Endothelial cell of umbilical vein (primary cell): ENCODE data around the gene HSD17B14. TPM values are rescaled to one million over a fixed set of nuclear protein-coding genes. Genes with fewer than 3 reads are reported as not detected.

Experiments used
- BruUV-seq: library from RNA; stranded (reverse); fragments of 400-500 nt; replicated peaks from 2 replicates; lab custom pipeline; 2021; lab: Mats Ljungman, UMichigan
- CTCF ChIA-PET: fragments of 300-600, 350-600 bp; sonication (Branson Sonifier 250); formaldehyde crosslinking; loops from one replicate; lab custom pipeline; 2021; ENCODE audit warnings: antibody characterized with exemption, inconsistent platforms; lab: Charles Lee
- POLR2A ChIA-PET: fragments of 300-600, 350-600 bp; sonication (Branson Sonifier 250); formaldehyde crosslinking; loops from one replicate; lab custom pipeline; 2021; ENCODE audit warnings: antibody characterized with exemption, inconsistent platforms; lab: Charles Lee
- DNase-seq: peaks from one replicate; pipeline ENCODE4 v3.0.0-alpha.2; 2011; ENCODE audit warnings: low read depth, low spot score
- FAIRE-seq: peaks from 2 replicates; lab custom pipeline; 2011; peaks lifted over from hg19 to GRCh38; lab: Jason Lieb, UNC
- H2AFZ ChIP-seq: 2 replicates; pipeline ENCODE4 v1.6.0; 2012; ENCODE audit warnings: low read depth, low read length, control low read depth, inconsistent platforms
- H3K27ac ChIP-seq: 2 replicates; pipeline ENCODE4 v1.5.1; 2011; ENCODE audit warnings: low read depth, mild to moderate bottlenecking, control low read depth, low read length, moderate library complexity; ENCODE audit not compliant: insufficient read depth
- H3K27me3 ChIP-seq, 2 experiments: 2 replicates each; pipeline versions ENCODE4 v1.6.0 to v1.6.1; 2011; ENCODE audit warnings: low read length in 2 of 2, mixed read lengths in 1 of 2; ENCODE audit not compliant: control insufficient read depth in 2 of 2, insufficient read depth in 2 of 2
- H3K36me3 ChIP-seq, 2 experiments: 2 replicates in 1 of 2; 3 replicates in 1 of 2; pipeline ENCODE4 v1.5.1; 2011; ENCODE audit warnings: low read length in 2 of 2, mild to moderate bottlenecking in 1 of 2, moderate library complexity in 1 of 2; ENCODE audit not compliant: control insufficient read depth in 2 of 2, insufficient read depth in 2 of 2; ENCODE audit errors: extremely low read depth in 1 of 2
- H3K4me1 ChIP-seq: 3 replicates; pipeline ENCODE4 v1.5.1; 2011; ENCODE audit warnings: mild to moderate bottlenecking, low read length; ENCODE audit not compliant: control insufficient read depth, insufficient read depth; ENCODE audit errors: extremely low read depth
- H3K4me2 ChIP-seq: 2 replicates; pipeline ENCODE4 v1.6.1; 2011; ENCODE audit warnings: low read length, control low read depth, mixed read lengths; ENCODE audit not compliant: insufficient read depth
- H3K4me3 ChIP-seq, 3 experiments: fragments of 200-600 bp in 1 of 3; sonication (generic), shearing (Covaris generic) in 1 of 3; replicated peaks in 1 of 3; 2 replicates each; pipeline ENCODE4 v1.5.1; 2011 to 2016; ENCODE audit warnings: control low read depth in 3 of 3, low read length in 3 of 3, mild to moderate bottlenecking in 2 of 3, inconsistent platforms in 1 of 3, low read depth in 1 of 3, moderate library complexity in 1 of 3; ENCODE audit not compliant: insufficient read depth in 1 of 3
- H3K79me2 ChIP-seq: 2 replicates; pipeline ENCODE4 v1.6.0; 2012; ENCODE audit warnings: low read length, inconsistent platforms; ENCODE audit not compliant: control insufficient read depth, insufficient read depth
- H3K9ac ChIP-seq: replicated peaks from 2 replicates; pipeline ENCODE3; 2011; ENCODE audit warnings: low read length, control low read depth; ENCODE audit not compliant: insufficient read depth; ENCODE audit errors: extremely low read depth
- H3K9me1 ChIP-seq: replicated peaks from 3 replicates; pipeline ENCODE4 v1.6.0; 2011; ENCODE audit warnings: mild to moderate bottlenecking, low read length; ENCODE audit not compliant: control insufficient read depth, insufficient read depth; ENCODE audit errors: extremely low read depth
- H3K9me3 ChIP-seq: replicated peaks from 2 replicates; pipeline ENCODE4 v1.5.1; 2012; ENCODE audit warnings: low read length, inconsistent platforms; ENCODE audit not compliant: control insufficient read depth, insufficient read depth
- H4K20me1 ChIP-seq: replicated peaks from 2 replicates; pipeline ENCODE3; 2011; ENCODE audit warnings: mild to moderate bottlenecking, low read length; ENCODE audit not compliant: control insufficient read depth, insufficient read depth; ENCODE audit errors: extremely low read depth
- CTCF ChIP-seq, 2 donors: IDR thresholded peaks; 1 replicate in 1 of 2; 2 replicates in 1 of 2; pipeline ENCODE4 v1.5.1; 2011; ENCODE audit warnings: low read length in 2 of 2, mild to moderate bottlenecking in 2 of 2, moderate library complexity in 2 of 2, control low read depth in 1 of 2, inconsistent platforms in 1 of 2, low read depth in 1 of 2; ENCODE audit not compliant: insufficient read depth in 1 of 2; ENCODE audit errors: extremely low read depth in 1 of 2
- EZH2 ChIP-seq: IDR thresholded peaks from 2 replicates; pipeline ENCODE4 v1.6.1; 2012; ENCODE audit warnings: borderline replicate concordance, low read depth, mild to moderate bottlenecking, moderate library complexity, low read length, inconsistent platforms; ENCODE audit not compliant: severe bottlenecking
- FOS ChIP-seq: IDR thresholded peaks from 2 replicates; pipeline ENCODE4 v1.6.1; 2011; ENCODE audit warnings: mild to moderate bottlenecking, low read length, moderate library complexity, borderline replicate concordance; ENCODE audit not compliant: insufficient read depth
- GATA2 ChIP-seq: IDR thresholded peaks from 2 replicates; pipeline ENCODE4 v1.7.0; 2011; ENCODE audit warnings: low read depth, mild to moderate bottlenecking, moderate library complexity, mixed read lengths, low read length; ENCODE audit not compliant: insufficient read length, insufficient read depth
- JUN ChIP-seq: IDR thresholded peaks from 2 replicates; pipeline ENCODE4 v1.6.1; 2011; ENCODE audit warnings: borderline replicate concordance, low read depth; ENCODE audit not compliant: insufficient read length, insufficient read depth
- MYC ChIP-seq: IDR thresholded peaks from one replicate; pipeline ENCODE4 v1.6.1; 2011; ENCODE audit warnings: mild to moderate bottlenecking, low read depth, low read length
- POLR2A ChIP-seq: IDR thresholded peaks from 2 replicates; pipeline ENCODE4 v1.6.1; 2012; ENCODE audit warnings: low read depth, mild to moderate bottlenecking, control low read depth, low read length
- POLR2AphosphoS5 ChIP-seq: IDR thresholded peaks from 2 replicates; pipeline ENCODE4 v1.6.1; 2012; ENCODE audit warnings: low read depth, mild to moderate bottlenecking, control low read depth, low read length, moderate library complexity; ENCODE audit not compliant: insufficient read depth
- dilution Hi-C: fragments of 300-500 bp; cut with MboI; formaldehyde crosslinking; loops from one replicate; pipeline ENCODE4 v1.15.0; 2019; ENCODE audit warnings: low sequenced_read_pairs; ENCODE audit not compliant: extremely low pct_ligation_motif_present
- intact Hi-C: fragments of 100-400 bp; cut with micrococcal nuclease; formaldehyde crosslinking; loops from one replicate; pipeline ENCODE4 v1.10.0; 2022
- polyA plus RNA-seq, 4 experiments: library from polyadenylated mRNA; depleted of rRNA in 3 of 4; stranded (reverse) in 3 of 4; unstranded in 1 of 4; fragments of >200 nt; gene quantifications; 2 replicates each; pipeline versions ENCODE4 v1.2.1 to v1.2.3, GENCODE V29; 2011 to 2012; ENCODE audit warnings: missing spikeins in 1 of 4
- total RNA-seq: library from RNA; stranded (reverse); gene quantifications from 2 replicates; pipeline ENCODE4 v1.2.3, GENCODE V29; 2021

The HSD17B14 gene
- total and polyA plus RNA-seq, 2 donors (not counting 3 experiments of a cell fraction or from before 2014, with no cell fraction given) = 20.9 to 46.3 TPM

- Histone ChIP-seq H3K9me1 (no peaks in the 10 kb centered on the region), H3K9me3 (no peaks in the 10 kb centered on the region), H2AFZ (no peak overlapping the region), H3K4me3 (no peak overlapping the region), H3K4me2 (no peak overlapping the region), H4K20me1 (no peaks in the 10 kb centered on the region), H3K27ac (no peak overlapping the region), H3K36me3 (peaks cover 0 to 5% of the 10 kb centered on the region in 2 experiments), H3K27me3 (no peaks in the 10 kb centered on the region), H3K79me2 (no peaks in the 10 kb centered on the region), H3K4me1 (no peaks in the 10 kb centered on the region), H3K9ac (no peak overlapping the region)
- TF ChIP-seq GATA2 (no peak), CTCF (IDR thresholded peaks at IDR 0.05; ENCODE audit: extremely low read depth in 1 of 2, insufficient read depth in 1 of 2, low read depth in 1 of 2, low read length in 2 of 2) (peak; percentile 73 to 79)
- DNase-seq (peak; percentile 62), FAIRE-seq (peak; percentile 92)
- BruUV-seq = no TSS peak
- ChIA-PET POLR2A (interaction anchor here (1.4 kb wide), 1 partner anchor 30 kb away, joined by 7 read pairs; the partner anchor contains the start of gene PPP1R15A), CTCF (interaction anchor here (0.6 to 10.5 kb wide), 46 partner anchors 11 to 356 kb away, joined by 3 to 427 read pairs (median 6); partner anchors contain the start of genes BAX, BCAT2, CA11 and GYS1)
- dilution Hi-C loops = no loop called here
- intact Hi-C loops = loop anchor here (1.0 kb wide), 4 partner anchors 47 to 196 kb away; partner anchors contain the start of gene CA11
Measured at GRCh38 chr19:48842789-48843162, 6.5 kb upstream of the HSD17B14 start.

- peaks cover 0 to 4% of the 10 kb centered on the region in 2 experiments for H3K36me3 ChIP-seq
- no peak overlapping the region for H3K27ac ChIP-seq
- FAIRE-seq (no peak), DNase-seq (no peak)
- no peaks in the 10 kb centered on the region for H3K79me2 ChIP-seq
- no peaks in the 10 kb centered on the region for H4K20me1 ChIP-seq
- intact Hi-C loops (no loop called here), dilution Hi-C loops (no loop called here)
- no peaks in the 10 kb centered on the region for H3K9me3 ChIP-seq
- H3K9ac ChIP-seq = no peak overlapping the region
- no peak overlapping the region for H2AFZ ChIP-seq
- TF ChIP-seq JUN = no peak
- TF ChIP-seq POLR2AphosphoS5 = no peak
- no peak for TF ChIP-seq FOS
- no peak for TF ChIP-seq EZH2
- no peak for TF ChIP-seq POLR2A
- TF ChIP-seq MYC = no peak
- TF ChIP-seq GATA2 = no peak
- H3K27me3 ChIP-seq = no peaks in the 10 kb centered on the region
- H3K4me1 ChIP-seq = peaks cover 4% of the 10 kb centered on the region
- no peak overlapping the region for H3K4me2 ChIP-seq
- H3K9me1 ChIP-seq = no peaks in the 10 kb centered on the region
- no TSS peak for BruUV-seq
- CTCF ChIA-PET = interaction anchor here (1.1 to 10.5 kb wide), 18 partner anchors 12 to 196 kb away, joined by 3 to 427 read pairs (median 12); partner anchors contain the start of genes BCAT2 and CA11
- H3K4me3 ChIP-seq = no peak overlapping the region
- POLR2A ChIA-PET = no interaction called here
Measured at GRCh38 chr19:48841571-48841970, 5.3 kb upstream of the HSD17B14 start.
